Transverse colon (tissue), 4 donors: ENCODE measurements around the gene RERE. TPM values are rescaled to one million over a fixed set of nuclear protein-coding genes. Genes with fewer than 3 reads are reported as not detected.
"Not testable (repeated sequence)": the region's sequence is repeated elsewhere in the genome, so short reads cannot be mapped to it uniquely, and the experiment has no call there.

Experiments used
- DNase-seq: peaks from one replicate; pipeline ENCODE4 v3.0.0-alpha.2; 2019
- H3K27ac ChIP-seq, 4 donors: fragments of 200-600 bp; sonication (generic); 2 replicates each; pipeline ENCODE4 v1.5.1; 2016 to 2018; ENCODE audit warnings: inconsistent platforms in 4 of 4
- H3K27me3 ChIP-seq: fragments of 200-600 bp; sonication (generic); 2 replicates; pipeline ENCODE4 v1.5.1; 2017; ENCODE audit warnings: inconsistent platforms
- H3K36me3 ChIP-seq, 4 donors: fragments of 200-600 bp; sonication (generic); 2 replicates each; pipeline ENCODE4 v1.5.1; 2017 to 2019; ENCODE audit warnings: inconsistent platforms in 4 of 4
- H3K4me1 ChIP-seq, 4 donors: fragments of 200-600 bp; sonication (generic); 2 replicates each; pipeline ENCODE4 v1.5.1; 2017 to 2020; ENCODE audit warnings: inconsistent platforms in 4 of 4
- H3K4me3 ChIP-seq, 4 donors: fragments of 200-600 bp; sonication (generic); 1 replicate in 1 of 4; 2 replicates in 3 of 4; pipeline versions ENCODE4 v1.5.1 to v1.6.1; 2017 to 2019; ENCODE audit warnings: inconsistent platforms in 4 of 4
- H3K9me3 ChIP-seq, 2 donors: fragments of 200-600 bp; sonication (generic); 2 replicates each; pipeline ENCODE4 v1.5.1; 2017 to 2019; ENCODE audit warnings: inconsistent platforms in 2 of 2
- CTCF ChIP-seq, 5 experiments: fragments of 200-600 bp in 3 of 5; fragments of 450-650 bp in 2 of 5; sonication (generic) in 3 of 5; IDR thresholded peaks; 1 replicate in 2 of 5; 2 replicates in 3 of 5; pipeline ENCODE4 v1.5.1; 2016 to 2017; ENCODE audit warnings: antibody characterized with exemption in 5 of 5, inconsistent platforms in 3 of 5, mild to moderate bottlenecking in 2 of 5, moderate library complexity in 1 of 5
- EP300 ChIP-seq: sonication (generic); formaldehyde crosslinking; IDR thresholded peaks from one replicate; pipeline ENCODE4 v1.6.1; 2017; ENCODE audit warnings: antibody characterized with exemption, low read depth
- POLR2A ChIP-seq: fragments of 450-650 bp; IDR thresholded peaks from one replicate; pipeline ENCODE4 v1.6.1; 2016; ENCODE audit warnings: antibody characterized with exemption, mild to moderate bottlenecking, moderate library complexity
- POLR2AphosphoS5 ChIP-seq, 3 donors: sonication (generic); formaldehyde crosslinking; IDR thresholded peaks; one replicate each; pipeline ENCODE4 v1.6.1; 2016; ENCODE audit warnings: antibody characterized with exemption in 3 of 3
- WGBS, 2 donors: methylation state at CpG; one replicate each; pipeline ENCODE4 v1.1.5; 2018; ENCODE audit warnings: low coverage in 1 of 2; 5-methylcytosine and 5-hydroxymethylcytosine counted together
- in situ Hi-C, 4 donors: fragments of 200-750 bp; cut with MboI; loops; one replicate each; pipeline versions ENCODE4 v1.15.0 to v1.15.1; 2017; ENCODE audit warnings: low sequenced_read_pairs in 3 of 4, low pct_ligation_motif_present in 1 of 4, low pct_unique_long_range_greater_than_20kb in 1 of 4
- intact Hi-C: fragments of 100-400 bp; cut with DNase I; formaldehyde crosslinking; loops from one replicate; pipeline ENCODE4 v1.15.1; 2023; ENCODE audit warnings: low total_unique reads
- total RNA-seq, 4 donors: library from RNA; depleted of rRNA; stranded (reverse); fragments of >200 nt; gene quantifications; one replicate each; pipeline ENCODE4 v1.1.0, GENCODE V29; 2016

The RERE gene
- total RNA-seq, 4 donors from 2014 or later: 80.3 to 657 (median 105) TPM

DNA sequence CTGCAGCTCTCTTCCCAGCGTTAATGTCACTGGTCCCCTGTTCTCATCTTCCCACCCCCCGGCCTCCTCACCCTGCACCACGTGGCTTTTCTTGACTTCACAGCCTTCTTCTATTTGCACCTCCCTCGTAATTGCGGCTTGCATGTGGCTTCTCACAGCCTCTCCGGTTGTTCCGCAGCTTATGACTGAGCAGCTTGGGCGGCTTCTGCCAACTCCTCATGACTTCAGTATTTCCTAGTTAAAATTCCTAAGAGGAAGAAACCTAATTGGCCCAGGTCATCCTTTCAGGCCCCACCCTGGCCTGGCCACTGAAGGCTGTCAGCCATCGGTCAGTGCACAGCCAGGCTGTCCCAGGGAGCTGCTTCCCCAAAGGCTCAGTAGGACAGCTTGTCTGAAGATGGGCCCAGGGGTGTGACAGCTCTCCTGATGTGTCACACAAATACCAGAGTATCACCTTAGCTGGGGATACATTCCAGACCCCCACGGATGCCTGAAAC lies 8.6 kb upstream of the RERE start:
- in situ Hi-C loops (loop anchor here in 1 of 4 donors (25.0 kb wide), 1 partner anchor 264 kb away; no protein-coding TSS in a partner anchor), intact Hi-C loops (no loop called here)
- TF ChIP-seq POLR2AphosphoS5 (IDR thresholded peaks at IDR 0.05) (no peak), POLR2A (no peak), CTCF (IDR thresholded peaks at IDR 0.05) (no peak), EP300 (no peak)
- Histone ChIP-seq H3K4me3 (no peak overlapping the region), H3K36me3 (no peaks in the 10 kb centered on the region), H3K4me1 (peaks cover 0 to 28% (median 11%) of the 10 kb centered on the region in 4 donors), H3K27me3 (no peaks in the 10 kb centered on the region), H3K9me3 (no peaks in the 10 kb centered on the region), H3K27ac (no peak overlapping the region)
- 91% methylated on average over 4 to 10 of the region's 10 CpGs for WGBS, 2 donors
- DNase-seq: no peak

- 40 to 58% methylated on average over 1 to 6 of the region's 6 CpGs for WGBS, 2 donors
- in situ Hi-C loops: no loop called here
- H3K27ac ChIP-seq: peak overlapping the region; percentile 51 to 70 (median 58)
- no peak overlapping the region for H3K4me3 ChIP-seq
- intact Hi-C loops: no loop called here
- TF ChIP-seq CTCF (IDR thresholded peaks at IDR 0.05): no peak
- no peak for TF ChIP-seq POLR2A
- TF ChIP-seq POLR2AphosphoS5 (IDR thresholded peaks at IDR 0.05): no peak
- no peak for TF ChIP-seq EP300
- no peaks in the 10 kb centered on the region for H3K27me3 ChIP-seq
- H3K4me1 ChIP-seq: peaks cover 0 to 34% (median 11%) of the 10 kb centered on the region in 4 donors
- no peaks in the 10 kb centered on the region for H3K36me3 ChIP-seq
- H3K9me3 ChIP-seq: no peaks in the 10 kb centered on the region
- no peak for DNase-seq
These were observed 5.8 kb upstream of the RERE start for GRCh38 chr1:8823295-8823664.

DNA sequence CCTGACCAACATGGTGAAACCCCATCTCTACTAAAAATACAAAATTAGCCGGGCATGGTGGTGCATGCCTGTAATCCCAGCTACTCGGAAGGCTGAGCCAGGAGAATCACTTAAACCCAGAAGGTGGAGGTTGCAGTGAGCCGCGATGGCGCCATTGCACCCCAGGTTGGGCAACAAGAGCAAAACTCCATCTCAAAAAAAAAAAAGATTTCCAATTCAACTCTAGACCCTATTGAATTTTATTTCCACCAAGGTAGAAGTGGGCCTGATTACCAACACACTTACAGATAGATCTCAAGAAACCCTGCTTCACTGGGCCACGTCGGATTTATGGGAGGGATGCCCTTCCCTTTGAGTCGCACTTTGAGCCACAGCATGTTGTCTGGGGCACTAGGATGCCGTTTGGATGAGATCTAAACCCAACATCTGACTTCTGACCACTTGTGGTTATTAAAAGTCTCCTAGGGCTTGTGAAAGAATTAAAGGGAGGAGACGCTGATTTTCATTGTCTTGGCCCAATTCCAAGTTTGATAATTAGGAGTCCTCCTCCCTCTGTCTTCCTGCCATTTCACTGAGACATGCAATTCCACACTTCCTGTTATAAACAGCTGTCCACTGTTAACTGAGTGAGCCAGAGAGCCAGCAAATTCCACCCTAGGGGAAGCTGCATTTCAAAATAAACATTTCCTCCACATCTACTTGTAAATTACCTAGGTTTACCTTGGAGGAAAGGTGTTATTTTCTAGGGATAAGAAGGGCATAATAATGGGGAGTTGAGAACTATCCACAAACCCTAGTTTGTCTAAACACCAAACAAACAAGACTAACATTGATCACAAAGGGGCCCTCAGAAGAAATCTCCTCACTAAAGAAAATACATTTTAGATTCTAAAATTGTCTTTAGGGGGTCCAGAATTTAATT lies 5.2 kb upstream of the RERE start:
- peak overlapping the region; percentile 51 to 70 (median 58) for H3K27ac ChIP-seq
- in situ Hi-C loops (no loop called here), intact Hi-C loops (no loop called here)
- TF ChIP-seq POLR2AphosphoS5 (IDR thresholded peaks at IDR 0.05) (peak in 2 of 3 donors; percentile 45 to 60), EP300 (no peak)
- H3K4me1 ChIP-seq: peaks cover 0 to 36% (median 12%) of the 10 kb centered on the region in 4 donors
- DNase-seq: no peak
- H3K9me3 ChIP-seq: no peaks in the 10 kb centered on the region
- H3K27me3 ChIP-seq: no peaks in the 10 kb centered on the region
- H3K36me3 ChIP-seq: no peaks in the 10 kb centered on the region
- WGBS, 2 donors: 54 to 100% methylated on average over 1 to 10 of the region's 10 CpGs
- no peak overlapping the region for H3K4me3 ChIP-seq

- Histone ChIP-seq H3K4me3 (no peak overlapping the region), H3K27me3 (no peaks in the 10 kb centered on the region), H3K9me3 (no peaks in the 10 kb centered on the region), H3K36me3 (no peaks in the 10 kb centered on the region), H3K27ac (no peak overlapping the region), H3K4me1 (peaks cover 0 to 40% (median 17%) of the 10 kb centered on the region in 4 donors)
- TF ChIP-seq EP300: no peak
- no peak for TF ChIP-seq CTCF (IDR thresholded peaks at IDR 0.05)
- TF ChIP-seq POLR2AphosphoS5 (IDR thresholded peaks at IDR 0.05): no peak
- DNase-seq: no peak
- intact Hi-C loops (no loop called here), in situ Hi-C loops (no loop called here)
- 31 to 38% methylated on average over 2 of the region's 2 CpGs for WGBS, 2 donors
These were observed 3.6 kb upstream of the RERE start for GRCh38 chr1:8821084-8821483.

- DNase-seq, intact Hi-C loops, H3K36me3 ChIP-seq, H3K4me3 ChIP-seq, H3K9me3 ChIP-seq, H3K27me3 ChIP-seq, in situ Hi-C loops: not testable (repeated sequence)
- H3K4me1 ChIP-seq: peaks cover 0 to 57% (median 35%) of the 10 kb centered on the region in 4 donors
- WGBS, 2 donors: 74 to 86% methylated on average over 4 to 13 of the region's 13 CpGs
- peak overlapping the region; percentile 96 to 97 (median 97) for H3K27ac ChIP-seq
These were observed 1.3 kb upstream of the RERE start for GRCh38 chr1:8818789-8819188.
